ENCODE measurements around the gene SYT7.
"Not testable (repeated sequence)": the region's sequence is repeated elsewhere in the genome, so short reads cannot be mapped to it uniquely, and the experiment has no call there.

SYT7 gene, protein sequence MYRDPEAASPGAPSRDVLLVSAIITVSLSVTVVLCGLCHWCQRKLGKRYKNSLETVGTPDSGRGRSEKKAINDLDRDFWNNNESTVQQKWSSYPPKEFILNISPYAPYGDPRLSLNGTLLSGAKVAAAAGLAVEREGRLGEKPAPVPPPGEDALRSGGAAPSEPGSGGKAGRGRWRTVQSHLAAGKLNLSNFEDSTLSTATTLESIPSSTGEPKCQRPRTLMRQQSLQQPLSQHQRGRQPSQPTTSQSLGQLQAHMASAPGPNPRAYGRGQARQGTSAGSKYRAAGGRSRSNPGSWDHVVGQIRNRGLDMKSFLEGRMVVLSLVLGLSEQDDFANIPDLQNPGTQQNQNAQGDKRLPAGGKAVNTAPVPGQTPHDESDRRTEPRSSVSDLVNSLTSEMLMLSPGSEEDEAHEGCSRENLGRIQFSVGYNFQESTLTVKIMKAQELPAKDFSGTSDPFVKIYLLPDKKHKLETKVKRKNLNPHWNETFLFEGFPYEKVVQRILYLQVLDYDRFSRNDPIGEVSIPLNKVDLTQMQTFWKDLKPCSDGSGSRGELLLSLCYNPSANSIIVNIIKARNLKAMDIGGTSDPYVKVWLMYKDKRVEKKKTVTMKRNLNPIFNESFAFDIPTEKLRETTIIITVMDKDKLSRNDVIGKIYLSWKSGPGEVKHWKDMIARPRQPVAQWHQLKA

DNA sequence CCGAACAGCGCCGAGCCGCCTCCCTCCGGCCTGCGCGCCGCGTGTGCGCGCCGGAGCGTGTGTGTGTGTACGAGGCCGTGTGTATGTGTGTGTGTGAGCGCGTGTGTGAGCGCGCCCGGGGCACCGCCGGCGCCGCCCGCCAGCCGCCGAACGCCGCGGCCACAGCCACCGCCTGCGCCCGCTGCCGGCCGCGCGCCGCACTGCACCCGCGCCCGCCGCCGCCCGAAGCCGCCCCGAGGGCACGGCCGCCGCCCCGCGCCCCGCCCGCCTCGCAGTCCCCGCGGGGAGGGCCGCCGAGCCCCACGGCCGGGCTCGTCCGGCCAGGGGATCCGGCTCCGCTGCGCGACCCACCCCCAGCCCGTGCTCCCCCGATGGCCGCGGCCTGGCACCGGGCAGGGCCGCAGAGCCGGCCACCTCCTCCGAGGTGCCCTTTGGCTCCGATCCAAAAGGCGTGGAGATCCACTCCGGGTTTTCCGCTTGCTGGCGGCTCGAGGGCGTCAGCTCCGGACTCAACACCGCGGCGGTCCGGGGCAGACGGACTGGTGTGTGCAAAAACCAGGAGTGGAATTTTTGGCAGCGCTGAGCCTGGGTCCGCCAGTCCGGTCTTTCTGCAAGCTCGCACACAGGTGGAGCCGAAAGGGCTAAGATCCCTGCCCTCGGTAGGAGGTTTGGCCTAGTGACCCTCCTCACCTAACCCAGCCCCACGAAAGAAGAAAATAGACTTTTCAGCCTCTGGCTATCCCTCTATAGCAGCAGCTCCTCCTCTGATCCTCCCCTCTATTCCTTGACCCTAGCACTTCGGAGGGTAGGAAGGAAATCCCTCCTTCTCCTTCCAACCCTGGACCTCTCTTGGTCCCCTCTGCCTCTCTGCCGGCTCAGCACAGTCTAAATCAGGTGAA, at the start of gene SYT7:
Gene SYT7 (minus strand): TSS at position 47 of the 899 bp plus-strand sequence. CDS start 256 bp downstream, outside the sequence.
- no peak for FAIRE-seq

DNA sequence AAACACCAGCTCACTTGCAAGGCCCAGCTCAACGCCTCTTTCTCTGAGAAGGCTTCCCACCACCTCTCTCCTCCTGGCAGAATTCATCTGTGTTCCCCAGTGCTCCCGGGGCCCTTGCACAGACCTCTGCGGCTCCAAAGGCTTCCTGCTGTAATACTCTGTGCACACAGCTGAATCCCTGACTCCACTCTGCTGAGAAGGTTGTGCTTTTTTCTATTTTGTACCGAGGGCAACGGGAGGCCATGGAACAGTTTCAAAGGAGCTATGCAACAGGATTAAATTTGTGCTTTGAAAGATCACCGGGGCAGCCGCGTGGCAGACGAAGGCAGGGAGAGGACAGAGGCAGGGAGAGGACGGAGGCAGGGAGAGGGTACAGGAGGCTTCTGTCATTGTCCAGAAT, 49.2 kb upstream of the SYT7 start:
- no peak for FAIRE-seq

DNA sequence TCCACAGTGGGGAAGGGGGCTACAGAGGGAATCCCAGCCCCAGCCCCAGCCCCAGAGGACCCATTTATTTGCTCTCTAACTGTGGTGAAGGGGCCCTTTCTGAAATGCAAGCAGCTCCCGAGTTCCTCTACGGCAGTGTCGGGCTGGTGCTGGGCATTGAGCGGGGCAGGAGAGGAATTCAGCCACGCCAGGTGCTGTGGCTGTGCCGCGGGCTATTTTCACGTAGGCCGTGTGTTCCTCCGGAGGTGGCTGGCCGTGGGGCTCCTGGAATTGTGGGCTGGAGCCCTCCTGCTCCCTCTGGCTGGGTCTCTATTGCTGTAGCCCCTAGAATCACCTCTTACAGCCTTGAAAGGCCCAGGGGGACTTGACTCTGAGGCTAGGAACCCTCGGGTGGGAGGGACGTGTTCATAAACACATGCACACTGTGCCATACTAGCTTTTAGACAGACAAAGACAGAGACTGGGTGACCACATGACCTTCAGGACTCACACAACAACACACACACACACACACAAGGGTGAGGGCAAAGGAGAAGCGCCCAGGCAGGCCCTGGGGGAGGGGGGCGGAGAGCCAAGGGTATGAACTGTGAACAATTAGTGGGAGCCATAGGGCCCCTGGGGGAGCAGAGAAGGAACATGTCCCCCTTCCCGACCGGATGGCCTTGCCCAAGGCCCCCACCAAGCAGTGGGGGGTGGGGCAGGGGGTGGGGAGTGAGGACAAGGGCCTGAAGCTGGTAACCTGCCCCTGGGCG, 48.4 kb upstream of the SYT7 start:
- FAIRE-seq, result no peak

DNA sequence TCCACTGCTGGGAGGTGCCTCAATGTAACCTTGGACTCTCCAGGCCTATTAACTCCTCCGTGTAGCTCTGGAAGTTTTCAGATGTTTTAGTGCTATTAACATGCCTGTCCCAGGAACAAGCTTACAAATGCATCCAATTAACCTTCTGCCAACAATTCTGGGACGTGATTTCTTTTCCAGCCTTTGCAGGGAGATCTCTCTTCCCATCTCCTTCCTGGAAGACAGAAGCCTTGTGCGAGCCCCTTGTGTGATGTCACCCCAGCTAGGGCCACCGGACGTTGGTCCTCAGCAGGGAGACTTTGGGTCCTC, 47.7 kb upstream of the SYT7 start:
- FAIRE-seq, result no peak

DNA sequence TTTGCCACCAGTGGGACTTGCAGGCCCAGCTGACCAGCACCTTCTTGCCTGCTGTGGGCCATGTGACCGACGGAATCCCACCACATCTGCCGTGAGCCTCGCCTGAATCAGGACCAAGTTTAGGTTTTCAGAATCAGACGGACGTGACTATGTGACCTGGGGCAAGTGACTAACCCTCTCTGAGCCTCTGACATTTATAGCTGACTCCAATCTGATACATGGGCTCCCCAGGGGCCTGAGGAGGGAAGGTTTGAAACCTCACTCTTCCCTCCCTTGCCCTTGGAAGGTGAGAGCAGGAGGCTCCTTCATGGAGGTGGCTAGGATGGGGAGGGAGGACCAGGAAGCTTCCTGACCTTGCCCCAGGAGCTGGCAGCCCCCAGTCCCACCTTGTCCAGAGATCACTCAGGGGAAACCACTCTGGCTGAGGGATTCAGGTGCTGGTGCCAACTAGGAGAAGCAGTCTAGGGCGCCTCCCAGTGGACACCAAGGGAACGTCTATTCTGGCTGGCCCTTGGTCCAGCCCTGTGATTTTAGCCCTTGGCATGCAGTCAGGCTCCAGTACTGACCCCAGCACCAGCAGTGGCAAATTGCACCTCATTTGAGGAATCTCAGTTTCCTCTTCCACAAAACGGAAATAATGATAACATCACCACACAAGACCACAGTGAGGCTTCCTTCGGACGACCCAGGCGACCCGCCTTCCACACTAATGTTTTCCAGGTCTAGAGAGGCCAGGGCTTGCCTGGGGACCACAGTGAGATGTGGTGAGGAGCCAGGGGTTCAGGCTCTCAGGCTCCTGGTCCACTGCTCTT, 47.2 kb upstream of the SYT7 start:
- no peak for FAIRE-seq

DNA sequence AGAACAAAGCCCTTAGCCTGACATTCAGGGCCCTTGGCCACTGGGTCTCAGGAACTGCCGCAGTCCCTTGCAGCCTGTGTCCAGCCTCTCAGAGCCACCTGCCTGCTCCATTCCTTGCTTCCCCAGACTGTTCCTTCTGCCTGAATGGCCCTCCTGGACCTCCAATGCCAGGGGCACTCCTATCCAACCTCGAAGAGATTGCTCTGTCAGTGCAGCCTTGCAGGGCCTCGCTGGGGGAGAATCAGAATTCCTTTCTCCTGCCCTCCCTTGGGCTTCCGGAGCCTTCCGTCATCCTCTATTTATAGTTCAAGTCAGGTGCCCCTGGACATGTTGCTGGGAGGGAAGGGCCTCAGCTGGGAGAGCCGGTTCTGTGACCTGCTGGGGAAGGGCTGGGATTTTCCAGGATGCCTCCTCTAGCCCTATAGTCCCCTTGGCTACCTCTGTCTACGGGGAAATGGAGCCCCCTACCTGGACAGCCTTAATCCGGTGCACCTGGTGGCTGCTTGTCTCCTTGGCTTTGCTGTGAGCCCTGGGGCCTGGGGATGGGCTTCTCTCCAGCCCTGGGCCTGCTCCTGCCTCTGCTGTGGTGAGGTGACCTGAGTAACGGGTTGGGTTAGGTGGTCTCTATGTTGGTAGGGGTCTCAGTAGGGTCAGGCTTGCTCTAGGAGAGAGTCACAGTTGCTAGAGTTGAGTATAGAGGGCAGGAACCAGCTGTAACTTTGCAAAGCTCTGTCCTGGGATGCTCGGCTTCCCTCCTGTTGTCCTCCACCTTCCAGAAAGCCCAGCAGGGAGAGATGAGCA, 45.9 kb upstream of the SYT7 start:
- FAIRE-seq, result no peak

DNA sequence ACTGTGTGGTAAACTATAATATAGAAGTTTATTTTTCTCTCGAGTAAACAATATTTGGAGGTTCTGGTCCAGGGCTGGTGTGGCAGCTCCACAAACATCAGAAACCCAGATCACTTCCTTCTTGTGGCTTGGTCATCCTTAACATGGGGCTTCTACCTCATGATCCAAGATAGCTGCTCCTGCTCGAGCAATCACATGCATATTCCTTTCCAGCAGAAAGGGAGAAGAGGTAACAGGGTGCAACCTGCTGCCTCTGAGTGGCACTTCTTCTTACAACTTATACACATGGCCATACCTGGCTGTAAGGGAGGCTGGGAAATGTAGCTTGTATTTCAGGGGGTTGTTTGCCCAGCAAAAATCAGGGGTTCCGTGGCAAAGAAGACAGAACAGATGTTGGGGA, 44.6 kb upstream of the SYT7 start:
- no peak for FAIRE-seq

DNA sequence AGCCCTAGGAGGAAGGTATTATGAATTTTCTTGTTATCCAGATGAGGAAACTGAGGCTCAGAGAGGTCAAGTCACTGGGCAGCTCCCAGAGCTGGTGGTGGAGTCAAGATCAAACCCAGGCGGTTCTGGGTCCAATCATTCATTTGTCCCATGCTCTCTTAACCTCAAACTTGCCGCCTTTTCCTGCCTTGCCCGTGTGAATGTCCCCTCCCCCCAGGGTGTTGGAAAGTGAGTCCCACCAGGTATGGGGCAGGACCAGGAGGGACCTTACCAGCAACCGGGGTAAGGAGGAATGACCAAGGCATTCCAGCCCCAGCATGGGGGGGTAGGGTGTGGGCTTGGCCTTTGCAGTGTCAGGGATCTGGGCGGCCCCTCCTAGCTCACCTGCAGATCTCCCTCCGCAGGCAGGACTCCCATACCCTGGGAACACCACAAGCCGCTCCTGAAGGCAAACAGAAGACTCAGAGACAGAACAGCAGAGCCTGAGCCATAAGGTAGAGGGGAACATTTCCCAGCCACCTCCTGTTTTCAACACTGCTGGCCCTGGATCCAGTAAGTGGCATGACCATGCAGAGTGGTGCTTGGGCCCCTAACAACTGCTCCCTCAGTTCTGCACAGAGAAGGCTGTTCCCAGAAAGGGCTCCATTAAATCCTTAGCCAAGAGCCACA, 41.2 kb upstream of the SYT7 start:
- FAIRE-seq, result no peak

DNA sequence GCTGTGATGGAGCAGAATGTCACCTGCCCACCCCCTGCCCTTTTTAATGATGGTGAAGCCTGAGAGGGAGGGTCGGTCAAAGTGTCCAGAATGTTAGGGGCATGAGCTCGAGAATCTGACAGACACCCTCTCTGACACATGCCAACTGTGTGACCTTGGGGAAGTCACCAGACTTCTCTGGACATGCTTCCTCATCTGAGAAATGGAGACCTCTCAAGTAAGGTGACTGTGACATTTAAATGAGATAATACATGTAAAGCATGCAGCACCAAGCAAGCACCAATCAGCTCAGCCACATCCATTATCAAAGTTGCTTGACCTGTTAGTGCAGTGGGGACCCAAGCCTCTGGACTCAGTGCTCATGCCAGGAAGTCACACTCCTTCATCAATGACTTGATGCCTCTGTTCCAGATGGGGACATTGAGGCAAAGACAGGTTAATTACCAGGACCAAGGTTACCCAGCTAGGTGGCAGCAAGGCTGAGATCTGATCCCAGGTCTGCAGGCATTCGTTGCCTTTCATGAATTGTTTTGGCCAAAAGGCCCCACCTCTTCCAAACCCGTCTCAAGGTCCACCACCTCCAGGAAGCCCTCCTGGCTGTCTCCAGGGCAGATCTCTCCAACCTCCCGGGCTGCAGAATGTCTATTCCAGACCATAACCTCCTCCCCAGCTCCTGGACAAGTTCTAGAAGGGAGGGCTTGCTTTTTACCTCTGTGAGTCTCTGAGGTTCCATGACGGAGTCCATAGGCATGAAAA, 38.8 kb upstream of the SYT7 start:
- FAIRE-seq, result no peak

DNA sequence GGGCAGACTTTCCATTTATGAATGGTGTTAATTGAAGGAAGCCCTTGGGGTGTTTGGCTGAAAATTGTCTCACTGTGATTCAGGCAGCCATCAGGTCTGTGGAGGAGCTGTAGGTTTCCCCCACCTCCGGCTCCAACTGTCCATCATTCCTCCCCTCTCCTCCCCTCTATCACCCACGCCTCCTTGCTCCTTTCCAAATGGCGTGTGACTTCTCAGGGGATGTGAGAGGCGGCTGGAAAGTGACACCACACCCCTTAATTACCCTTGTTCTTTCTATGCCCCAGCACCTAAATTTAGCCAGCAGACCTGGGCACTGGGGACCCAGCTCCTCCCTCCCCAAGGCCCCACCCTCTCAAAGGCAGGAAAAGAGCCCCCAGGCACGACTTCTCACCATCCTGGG, 38.1 kb upstream of the SYT7 start:
- no peak for FAIRE-seq

DNA sequence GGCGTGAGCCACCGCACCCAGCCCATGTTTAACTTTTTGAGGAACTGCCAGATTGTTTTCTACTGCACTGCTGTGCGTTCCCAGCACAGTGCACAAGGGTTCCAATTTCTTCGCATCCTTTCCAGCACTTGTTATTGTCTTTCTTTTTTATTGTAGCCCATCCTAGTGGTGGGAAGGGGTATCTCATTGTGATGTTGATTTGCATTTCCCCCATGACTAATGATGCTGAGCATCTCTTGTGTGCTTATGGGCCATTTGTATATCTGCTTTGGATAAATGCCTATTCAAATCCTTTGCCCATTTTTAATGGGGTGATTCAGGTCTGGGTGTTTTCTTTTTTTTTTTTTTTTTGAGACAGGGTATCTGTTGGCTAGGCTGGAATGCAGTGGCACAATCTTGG, 36.6 kb upstream of the SYT7 start:
- no peak for FAIRE-seq

DNA sequence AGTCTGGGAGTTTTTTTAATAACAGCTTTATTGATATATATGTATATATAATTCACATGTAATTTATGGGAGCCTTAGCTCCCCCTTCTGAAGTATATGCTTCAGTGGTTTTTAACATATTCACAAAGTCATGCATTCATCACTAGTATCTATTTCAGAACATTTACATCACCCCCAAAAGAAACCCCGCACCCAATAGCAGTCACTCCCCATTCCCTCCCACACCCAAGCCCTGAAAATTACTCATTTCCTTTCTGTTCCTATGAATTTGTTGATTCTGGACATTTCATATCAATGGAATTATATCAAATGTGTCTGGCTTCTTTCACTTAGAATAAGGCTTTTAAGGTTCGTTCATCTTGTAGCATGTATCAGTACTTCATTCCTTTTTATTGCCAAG, 35.6 kb upstream of the SYT7 start:
- FAIRE-seq, result no peak

DNA sequence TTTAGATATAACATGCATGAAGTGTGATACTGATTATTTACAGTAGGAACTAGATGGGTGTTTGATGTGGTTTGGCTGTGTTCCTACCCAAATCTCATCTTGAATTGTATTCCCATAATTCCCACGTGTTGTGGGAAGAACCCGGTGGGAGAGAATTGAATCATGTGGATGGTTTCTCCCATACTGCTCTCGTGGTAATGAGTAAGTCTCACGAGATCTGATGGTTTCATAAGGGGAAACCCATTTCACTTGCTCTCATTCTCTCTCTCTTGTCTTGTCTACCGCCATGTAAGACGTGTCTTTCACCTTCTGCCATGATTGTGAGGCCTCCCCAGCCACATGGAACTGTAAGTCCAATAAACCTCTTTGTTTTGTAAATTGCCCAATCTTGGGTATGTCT, 33.9 kb upstream of the SYT7 start:
- not testable (repeated sequence) for FAIRE-seq

DNA sequence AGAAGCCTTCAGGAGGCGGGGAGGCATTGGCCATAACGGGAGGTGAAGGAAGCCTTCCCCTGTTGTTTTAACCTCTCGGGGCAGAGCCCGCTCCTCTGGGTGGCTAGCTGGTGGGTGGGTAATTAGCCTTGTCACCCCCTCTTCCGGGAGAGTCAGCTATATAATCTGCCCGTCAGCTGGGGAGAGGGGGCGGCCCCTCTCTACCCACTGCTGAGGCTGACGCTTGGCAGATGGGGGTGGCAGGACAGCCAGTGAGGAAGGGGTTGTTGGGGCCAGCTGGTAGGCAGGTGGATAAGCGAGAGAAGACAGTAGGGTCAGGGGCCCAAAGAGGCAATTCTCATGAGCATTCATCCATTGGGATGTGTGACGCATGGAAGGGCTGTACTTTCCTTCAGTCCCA, 33.0 kb upstream of the SYT7 start:
- FAIRE-seq, result no peak

DNA sequence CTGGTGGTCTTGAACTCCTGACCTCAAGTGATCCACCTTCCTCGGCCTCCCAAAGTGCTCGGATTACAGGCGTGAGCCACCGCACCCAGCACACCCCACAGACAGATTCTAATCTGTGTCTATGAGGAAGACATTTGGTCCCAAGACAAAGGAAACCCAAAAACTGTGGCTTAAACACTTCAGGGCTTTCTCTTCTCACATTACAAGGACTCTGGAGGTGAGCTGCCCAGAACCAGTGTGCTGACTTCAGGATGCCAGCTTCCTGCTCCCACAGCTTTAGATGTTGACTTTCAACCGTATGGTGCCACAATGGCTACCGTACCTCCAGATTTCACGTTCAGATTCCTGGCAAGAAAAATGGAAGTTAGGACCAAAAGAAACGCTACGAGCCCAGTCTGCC, 32.2 kb upstream of the SYT7 start:
- FAIRE-seq, result no peak

DNA sequence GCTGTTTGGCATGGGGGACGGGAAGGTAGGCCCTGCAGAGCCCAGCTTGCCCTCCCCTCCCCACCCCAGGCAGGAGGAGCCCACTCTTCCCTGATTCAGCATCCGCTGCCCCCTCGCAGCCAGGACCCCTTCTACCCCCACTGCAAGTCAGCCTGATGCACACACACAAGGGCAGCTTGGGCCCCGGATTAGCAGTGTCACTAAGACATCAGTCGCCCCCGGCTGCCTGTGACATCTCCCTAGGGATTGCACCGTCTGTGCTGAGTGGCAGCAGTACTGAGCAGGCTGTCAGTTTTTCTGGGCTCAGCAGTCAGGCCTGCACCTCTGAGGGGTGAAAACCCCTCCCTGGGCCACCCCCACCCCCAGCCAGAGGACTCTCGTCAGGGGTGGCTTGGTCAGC, 30.4 kb upstream of the SYT7 start:
- FAIRE-seq, result no peak

DNA sequence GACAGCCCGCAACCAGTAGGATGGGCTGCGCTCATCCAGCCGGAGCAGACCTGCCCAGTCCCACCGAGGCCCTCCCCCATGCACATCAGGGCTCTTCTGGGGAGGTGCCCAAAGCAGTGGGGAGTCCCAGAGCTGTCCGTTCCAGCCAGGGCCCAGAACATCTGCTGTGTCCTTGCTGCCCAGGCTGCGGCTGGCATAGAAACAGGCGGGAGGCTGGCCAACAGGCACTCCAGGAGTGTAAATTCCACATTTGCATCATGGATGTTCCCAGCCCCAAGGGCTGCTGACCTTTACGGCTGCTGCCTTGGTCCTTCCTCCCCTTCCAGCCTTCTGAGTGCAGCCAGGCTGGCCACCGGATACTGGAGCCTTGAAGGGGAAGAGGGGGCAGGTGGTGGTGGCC, 30.0 kb upstream of the SYT7 start:
- FAIRE-seq, result no peak

DNA sequence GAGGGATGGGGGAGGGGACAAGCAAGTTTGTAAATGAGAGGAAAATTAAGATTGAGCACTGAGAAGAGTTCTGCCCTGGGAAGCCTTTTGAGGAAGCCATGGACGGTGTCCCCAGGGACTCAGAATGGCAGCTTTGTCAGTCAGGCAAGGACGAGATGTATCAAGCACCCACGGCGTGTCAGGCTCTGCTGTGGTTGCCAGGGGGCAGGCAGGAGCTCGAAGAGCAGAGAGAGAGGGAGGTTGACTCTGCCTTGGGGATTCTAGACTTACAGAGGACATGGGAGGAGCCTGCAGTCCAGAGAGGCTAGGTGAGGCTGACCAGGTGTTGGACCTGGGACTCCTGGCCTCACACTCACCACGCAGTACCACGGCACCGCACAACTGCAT, 29.1 kb upstream of the SYT7 start:
- no peak for FAIRE-seq
